NT2/D1 (cell line): ENCODE data around the gene VSTM2B.

ENCODE experiments used
- SUZ12 ChIP-seq: IDR thresholded peaks from 2 replicates; pipeline ENCODE4 v1.6.1; 2011; ENCODE audit not compliant: insufficient read length, insufficient read depth; ENCODE audit errors: extremely low read depth
- YY1 ChIP-seq: IDR thresholded peaks from 2 replicates; pipeline ENCODE4 v1.6.1; 2011; ENCODE audit not compliant: insufficient read length, insufficient read depth
- ZNF274 ChIP-seq: IDR thresholded peaks from 2 replicates; pipeline ENCODE4 v1.6.1; 2011; ENCODE audit warnings: mild to moderate bottlenecking, low read depth, low read length

- TF ChIP-seq SUZ12 (no peak), YY1 (no peak), ZNF274 (no peak)
Measured at GRCh38 chr19:29535984-29536508, 10.3 kb downstream of the VSTM2B start.
